Breast epithelium (tissue), 3 donors: ENCODE data around the gene DZIP1.

ENCODE experiments used
- POLR2A ChIP-seq: fragments of 450-650 bp; IDR thresholded peaks from one replicate; pipeline ENCODE4 v1.6.1; 2016; ENCODE audit warnings: antibody characterized with exemption, mild to moderate bottlenecking, moderate library complexity
- POLR2AphosphoS5 ChIP-seq, 3 donors: sonication (generic); formaldehyde crosslinking; IDR thresholded peaks; one replicate each; pipeline ENCODE4 v1.6.1; 2017; ENCODE audit warnings: antibody characterized with exemption in 3 of 3
- TF ChIP-seq, protein P1 (sequence below), 3 donors: fragments of 450-650 bp; IDR thresholded peaks; one replicate each; pipeline ENCODE4 v1.5.1; 2016 to 2017; ENCODE audit warnings: antibody characterized with exemption in 3 of 3, mild to moderate bottlenecking in 3 of 3, moderate library complexity in 3 of 3

DNA sequence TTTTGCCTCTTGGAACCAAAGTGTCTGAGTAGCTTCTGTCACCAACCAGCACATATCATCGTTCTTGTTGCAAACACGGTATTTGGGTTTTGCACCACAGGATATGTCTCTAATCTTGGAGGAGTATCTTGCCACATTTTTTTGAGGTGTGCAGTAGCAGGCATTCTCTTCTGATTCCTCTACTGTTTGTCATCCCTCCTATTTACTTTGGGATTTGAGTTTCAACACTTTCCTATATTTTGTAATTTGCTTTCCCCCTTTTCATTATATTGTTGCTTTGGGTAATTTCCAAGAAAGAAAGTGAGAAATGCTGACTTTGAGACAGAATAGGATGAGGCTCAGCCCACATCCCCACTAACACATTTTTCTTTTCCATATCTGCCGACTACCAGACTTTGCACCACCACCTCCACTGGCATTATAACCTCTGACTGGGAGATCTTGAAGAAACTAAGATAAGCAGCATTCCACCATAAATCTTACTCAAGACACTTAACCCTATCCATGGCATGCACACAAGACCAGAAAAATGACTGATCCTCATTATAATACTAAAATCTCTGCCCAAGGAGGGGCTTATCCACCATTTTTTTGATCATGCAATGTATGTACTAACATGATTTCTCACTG, 12.0 kb upstream of the DZIP1 start:
- TF ChIP-seq, protein P1, sequence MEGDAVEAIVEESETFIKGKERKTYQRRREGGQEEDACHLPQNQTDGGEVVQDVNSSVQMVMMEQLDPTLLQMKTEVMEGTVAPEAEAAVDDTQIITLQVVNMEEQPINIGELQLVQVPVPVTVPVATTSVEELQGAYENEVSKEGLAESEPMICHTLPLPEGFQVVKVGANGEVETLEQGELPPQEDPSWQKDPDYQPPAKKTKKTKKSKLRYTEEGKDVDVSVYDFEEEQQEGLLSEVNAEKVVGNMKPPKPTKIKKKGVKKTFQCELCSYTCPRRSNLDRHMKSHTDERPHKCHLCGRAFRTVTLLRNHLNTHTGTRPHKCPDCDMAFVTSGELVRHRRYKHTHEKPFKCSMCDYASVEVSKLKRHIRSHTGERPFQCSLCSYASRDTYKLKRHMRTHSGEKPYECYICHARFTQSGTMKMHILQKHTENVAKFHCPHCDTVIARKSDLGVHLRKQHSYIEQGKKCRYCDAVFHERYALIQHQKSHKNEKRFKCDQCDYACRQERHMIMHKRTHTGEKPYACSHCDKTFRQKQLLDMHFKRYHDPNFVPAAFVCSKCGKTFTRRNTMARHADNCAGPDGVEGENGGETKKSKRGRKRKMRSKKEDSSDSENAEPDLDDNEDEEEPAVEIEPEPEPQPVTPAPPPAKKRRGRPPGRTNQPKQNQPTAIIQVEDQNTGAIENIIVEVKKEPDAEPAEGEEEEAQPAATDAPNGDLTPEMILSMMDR (IDR thresholded peaks at IDR 0.05), result no peak
- TF ChIP-seq POLR2A (no peak), POLR2AphosphoS5 (IDR thresholded peaks at IDR 0.05) (no peak)
